Measurements from ENCODE around the gene PRKAG2.

Gene PRKAG2

DNA sequence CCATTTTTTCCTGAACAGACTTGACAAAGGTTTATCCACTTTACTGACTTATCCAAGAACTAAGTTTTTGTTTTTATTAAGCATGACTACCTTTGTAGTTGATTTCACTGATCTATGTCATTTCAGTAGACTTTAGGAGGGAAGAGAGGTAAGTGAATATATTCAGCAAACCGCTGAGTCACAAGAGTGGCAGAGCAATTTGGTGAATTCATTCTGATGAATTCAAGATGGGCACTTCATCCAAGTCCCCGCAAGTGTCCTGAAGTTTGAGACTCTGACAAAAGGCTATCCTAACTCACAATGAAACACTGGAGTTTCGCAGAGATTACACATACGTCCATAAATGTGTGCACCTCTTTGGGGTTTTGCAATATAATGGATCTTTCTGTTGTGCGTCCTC lies 255.0 kb downstream of the PRKAG2 start:
- no peak for DNase-seq (ENCODE audit: low spot score)

DNA sequence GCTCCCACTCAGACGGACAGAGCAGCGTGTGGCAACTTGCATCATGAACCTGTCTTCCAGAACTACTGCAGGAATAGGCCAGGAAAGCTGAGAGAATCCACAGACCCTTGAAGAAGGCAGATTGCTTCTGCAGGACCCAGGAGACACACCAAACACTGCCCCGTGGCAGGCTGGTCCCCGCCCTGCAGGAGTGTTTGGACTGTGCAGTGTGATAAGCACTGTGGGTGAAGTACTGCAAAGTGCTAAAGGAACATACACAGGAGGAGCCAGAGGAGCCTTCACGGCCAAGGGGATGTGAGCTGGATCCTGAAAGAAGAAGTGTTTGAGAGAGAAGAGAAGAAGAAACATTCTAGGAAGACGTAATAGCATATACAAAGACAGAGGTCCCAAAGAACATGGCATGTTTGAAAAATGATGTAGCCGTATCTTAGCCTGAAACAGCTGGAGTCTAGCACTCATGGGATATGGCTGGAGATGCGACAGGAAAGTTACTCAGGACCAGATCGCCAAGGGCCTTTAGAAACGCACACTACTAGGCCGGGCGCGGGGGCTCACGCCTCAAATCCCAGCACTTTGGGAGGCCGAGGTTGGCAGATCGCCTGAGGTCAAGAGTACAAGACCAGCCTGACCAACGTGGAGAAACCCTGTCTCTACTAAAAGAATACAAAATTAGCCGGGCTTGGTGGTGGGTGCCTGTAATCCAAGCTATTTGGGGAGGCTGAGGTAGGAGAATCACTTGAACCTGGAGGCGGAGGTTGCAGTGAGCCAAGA lies 260.3 kb downstream of the PRKAG2 start:
- DNase-seq (ENCODE audit: low spot score): no peak

DNA sequence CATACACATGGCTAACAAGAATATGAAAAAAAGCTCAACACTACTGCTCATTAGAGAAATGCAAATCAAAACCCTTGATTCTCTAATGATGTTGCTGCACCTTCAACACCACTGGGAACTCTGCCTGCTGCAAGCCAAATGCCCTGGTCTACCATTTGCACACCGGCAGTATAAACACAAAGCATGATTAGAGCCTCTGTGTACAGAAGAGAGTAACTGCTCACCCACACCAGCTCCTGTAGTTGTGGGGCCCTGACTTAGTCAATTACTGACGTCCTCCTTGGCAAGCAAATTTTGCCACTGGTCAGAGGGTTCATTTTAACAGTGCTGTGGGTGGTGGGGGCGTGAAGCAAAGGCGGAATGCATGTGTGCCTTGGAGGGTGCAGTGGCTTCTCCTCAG lies 261.1 kb downstream of the PRKAG2 start:
- no peak for DNase-seq (ENCODE audit: low spot score)

DNA sequence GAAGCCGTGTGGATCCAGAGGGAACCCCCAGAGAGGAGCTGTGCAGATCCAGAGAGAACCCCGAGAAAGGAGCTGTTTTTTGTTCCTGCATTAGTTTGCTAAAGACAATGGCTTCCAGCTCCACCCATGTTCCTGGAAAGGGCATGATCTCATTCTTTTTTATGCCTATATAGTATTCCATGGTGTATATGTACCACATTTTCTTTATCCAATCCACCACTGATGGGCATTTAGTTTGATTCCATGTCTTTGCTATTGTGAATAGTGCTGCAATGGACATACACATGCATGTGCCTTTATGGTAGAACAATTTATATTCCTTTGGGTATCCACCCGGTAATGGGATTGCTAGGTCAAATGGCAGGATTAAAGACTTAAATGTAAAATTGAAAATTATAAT lies 261.9 kb downstream of the PRKAG2 start:
- DNase-seq (ENCODE audit: low spot score): no peak

DNA sequence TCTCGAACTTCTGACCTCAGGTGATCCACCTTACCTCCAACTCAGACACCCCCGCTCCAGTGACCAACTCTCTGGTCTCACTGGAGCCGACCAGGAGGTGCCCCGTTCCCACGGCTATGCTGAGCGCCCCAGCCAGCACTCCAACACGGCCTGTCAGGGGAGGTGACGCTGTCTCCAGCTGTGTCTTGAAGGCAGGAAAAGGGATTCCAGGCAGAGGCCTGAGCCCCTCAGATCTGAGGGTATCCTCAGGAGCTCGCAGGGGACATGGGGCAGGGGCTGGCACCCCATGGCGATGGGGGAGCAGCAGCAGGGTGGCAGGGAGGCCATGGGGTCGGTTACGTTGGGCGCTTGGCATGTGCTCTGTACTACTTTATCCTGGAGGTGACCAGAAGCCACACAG lies 262.9 kb downstream of the PRKAG2 start:
- DNase-seq (ENCODE audit: low spot score): no peak

DNA sequence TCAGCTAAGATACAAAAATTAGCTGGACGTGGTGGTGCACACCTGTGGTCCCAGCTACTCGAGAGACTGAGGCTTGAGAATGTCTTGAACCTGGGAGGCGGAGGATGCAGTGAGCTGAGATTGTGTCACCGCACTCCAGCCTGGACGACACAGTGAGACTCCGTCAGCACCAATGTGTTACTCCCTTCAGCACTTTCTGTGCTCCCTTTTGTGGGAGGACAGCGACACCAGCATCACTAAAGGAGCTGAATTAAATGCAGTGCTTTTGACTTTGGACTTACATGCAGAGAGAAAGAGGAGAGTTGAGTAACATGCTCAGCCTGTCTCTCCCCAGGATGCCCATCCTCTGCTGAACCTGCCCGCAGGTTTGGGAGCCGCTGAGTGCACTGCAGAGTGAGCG lies 265.0 kb downstream of the PRKAG2 start:
- no peak for DNase-seq (ENCODE audit: low spot score)

DNA sequence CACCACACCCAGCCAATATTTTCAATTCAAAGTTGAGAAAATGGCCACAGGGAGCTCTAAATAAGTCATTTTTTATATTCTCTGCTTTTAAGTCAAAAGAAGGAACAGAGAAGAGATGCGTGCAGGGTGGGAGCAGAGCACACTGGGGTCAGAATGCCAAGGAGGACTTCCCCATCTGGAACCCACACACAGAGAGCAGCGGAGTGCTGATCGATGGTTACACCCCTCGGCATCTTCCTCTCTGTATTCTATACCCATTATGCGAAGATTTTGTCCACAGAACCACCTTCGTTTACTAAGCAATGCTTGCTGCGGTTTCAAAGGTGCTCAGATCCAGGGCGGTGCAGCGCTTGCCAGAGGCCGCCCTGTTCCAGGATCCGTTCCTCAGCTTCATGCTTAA lies 265.9 kb downstream of the PRKAG2 start:
- DNase-seq (ENCODE audit: low spot score): no peak

DNA sequence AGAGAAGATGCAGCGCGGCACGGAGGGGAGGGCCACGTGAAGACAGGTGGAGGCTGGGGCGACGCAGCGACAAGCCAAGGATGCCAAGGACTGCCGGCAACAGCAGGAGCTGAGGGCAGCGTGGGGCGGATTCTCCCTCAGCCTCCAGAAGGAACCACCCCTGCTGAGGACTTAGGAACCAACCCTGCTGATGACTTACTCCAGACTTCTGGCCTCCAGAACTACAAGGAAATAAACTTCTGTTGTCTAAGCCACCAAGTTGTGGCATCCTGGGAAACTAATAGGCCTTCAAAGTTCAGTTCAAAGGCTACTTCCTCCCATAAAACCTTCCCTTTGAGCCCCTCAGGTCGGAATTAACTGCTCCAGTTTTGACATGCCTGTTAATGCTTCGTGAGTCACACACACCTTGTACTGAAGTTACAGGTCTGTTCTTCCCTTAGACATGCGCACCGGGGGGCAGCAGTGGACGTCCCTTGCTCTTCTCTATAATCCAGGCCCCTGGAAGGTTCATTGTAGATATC lies 268.8 kb downstream of the PRKAG2 start:
- DNase-seq (ENCODE audit: low spot score): no peak

DNA sequence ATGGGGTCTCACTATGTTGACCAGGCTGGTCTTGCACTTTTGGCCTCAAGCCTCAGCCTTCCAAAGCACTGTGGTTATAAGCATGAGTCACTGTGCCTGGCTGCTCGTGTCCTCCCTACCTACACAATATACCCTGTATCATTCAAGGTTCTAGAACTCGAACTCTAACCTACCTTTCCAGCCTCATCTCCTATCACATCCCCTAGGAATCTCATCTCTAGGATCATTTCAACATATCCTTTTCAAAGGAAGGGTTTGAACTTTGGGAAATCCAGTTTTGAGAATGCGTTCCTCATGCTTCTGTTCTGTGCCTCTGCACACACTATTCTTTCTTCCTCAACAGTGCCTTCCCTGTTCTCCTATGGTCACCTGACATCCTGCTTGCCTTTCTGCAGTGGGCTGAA lies 269.4 kb downstream of the PRKAG2 start:
- no peak for DNase-seq (ENCODE audit: low spot score)

DNA sequence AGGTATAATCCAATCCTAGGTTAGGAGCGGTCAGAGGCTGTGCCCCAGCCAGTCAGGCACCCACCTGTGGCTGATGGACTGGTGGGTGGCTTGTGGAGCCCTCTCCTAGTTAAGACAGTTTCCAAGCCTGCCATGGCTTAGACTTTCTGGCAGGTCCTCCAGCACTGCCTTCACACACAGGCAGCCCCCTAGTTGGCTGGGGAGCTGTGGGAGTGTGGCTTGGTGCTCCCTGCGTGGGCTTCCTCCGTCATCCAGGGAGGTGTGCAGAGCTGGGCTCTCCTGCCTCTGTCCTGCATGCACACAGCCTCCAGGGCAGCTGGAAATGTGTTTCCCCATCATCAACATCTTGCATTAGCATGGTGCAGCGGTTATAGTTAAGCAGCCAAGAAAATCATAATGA lies 273.0 kb downstream of the PRKAG2 start:
- DNase-seq (ENCODE audit: low spot score): no peak

DNA sequence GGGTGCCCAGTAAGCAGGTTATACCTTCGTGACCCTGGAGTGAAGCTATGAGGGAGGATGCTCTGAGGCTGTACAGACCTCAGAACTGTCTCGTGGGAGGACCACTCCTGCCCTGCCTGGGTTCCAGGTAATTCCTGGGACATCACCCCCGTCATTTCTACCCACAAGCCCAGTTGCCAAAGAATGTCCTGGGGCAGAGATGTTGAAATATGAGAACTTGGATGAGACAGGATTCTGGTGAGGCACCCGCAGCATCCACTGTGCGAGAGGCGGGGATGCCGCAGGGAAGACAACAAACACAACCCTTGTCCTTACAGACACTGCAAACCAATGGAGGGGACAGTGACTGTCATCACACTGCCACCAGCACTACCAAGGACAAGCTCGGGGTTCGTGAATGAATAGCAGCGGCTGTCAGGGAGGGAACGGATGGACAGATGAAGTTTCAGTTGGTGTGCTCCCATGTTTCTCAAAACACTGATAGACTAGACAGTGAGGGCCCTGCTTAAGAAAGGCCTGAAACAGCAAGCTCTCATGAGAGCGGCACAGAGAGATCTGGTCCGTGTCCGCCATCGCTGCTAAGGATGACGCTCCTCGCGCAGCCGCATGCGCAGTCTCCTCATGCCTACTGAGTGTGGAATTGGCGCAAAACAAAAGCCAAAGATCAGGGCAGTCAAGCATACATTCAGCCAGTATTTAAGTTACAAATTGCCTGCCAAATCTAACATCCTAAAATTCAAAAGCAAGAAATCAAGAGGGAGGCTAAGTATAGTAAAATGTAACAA lies 275.2 kb downstream of the PRKAG2 start:
- no peak for DNase-seq (ENCODE audit: low spot score)

DNA sequence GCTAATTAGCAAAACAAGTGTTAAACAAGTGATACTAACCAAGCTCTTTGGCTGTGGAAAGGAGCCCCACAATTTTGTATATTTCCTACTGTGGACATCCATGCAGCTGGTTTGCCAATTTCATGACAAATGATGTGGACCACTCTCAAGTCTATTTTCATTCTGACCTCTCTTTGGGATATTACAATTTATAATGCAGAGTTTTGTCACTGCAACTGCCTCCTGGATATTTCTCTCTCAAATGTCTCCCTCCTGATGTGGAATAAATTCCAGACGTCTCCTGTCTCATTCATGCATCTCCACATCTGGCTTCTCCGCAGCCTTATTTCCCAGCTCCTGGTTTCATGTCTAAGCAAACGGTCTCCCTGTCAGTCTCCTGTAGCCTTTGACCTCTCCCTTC lies 276.6 kb downstream of the PRKAG2 start:
- no peak for DNase-seq (ENCODE audit: low spot score)

DNA sequence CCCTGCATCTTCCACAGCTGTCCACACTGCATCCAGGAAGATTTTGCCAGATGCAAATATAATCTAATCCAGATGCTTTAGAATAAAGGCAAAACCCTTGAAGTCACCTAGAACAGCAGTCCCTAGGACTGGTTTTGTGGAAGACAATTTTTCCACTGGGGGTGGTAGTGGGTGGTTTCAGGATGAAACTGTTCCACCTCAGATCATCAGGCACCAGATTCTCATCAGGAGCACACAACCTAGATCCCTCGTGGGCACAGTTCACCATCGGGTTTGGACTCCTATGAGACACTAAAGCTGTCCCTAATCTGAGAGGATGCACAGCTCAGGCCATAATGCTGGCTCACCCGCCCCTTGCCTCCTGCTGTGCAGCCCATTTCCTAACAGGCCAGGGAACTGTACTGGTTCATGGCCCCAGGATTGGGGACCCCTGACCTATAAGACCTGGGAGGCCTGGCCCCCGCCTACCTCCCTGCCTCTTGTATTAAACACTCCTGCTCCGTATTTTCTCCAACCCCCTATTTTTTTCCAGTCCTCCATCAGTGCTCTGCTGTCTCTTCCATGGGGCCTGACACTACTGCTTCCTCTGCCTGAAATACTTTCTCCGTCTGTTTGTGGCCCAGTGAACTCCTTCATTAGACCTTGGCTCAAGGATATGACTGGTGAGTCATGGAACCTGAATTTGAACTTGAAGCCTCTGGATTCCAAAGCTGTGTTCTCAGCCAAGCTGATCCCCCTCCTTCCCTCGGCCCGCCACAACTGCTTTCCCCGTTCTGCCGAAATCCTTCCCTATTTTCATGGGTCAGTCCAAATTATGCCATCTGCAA lies 277.3 kb downstream of the PRKAG2 start:
- peak; percentile 95 for DNase-seq (ENCODE audit: low spot score)

DNA sequence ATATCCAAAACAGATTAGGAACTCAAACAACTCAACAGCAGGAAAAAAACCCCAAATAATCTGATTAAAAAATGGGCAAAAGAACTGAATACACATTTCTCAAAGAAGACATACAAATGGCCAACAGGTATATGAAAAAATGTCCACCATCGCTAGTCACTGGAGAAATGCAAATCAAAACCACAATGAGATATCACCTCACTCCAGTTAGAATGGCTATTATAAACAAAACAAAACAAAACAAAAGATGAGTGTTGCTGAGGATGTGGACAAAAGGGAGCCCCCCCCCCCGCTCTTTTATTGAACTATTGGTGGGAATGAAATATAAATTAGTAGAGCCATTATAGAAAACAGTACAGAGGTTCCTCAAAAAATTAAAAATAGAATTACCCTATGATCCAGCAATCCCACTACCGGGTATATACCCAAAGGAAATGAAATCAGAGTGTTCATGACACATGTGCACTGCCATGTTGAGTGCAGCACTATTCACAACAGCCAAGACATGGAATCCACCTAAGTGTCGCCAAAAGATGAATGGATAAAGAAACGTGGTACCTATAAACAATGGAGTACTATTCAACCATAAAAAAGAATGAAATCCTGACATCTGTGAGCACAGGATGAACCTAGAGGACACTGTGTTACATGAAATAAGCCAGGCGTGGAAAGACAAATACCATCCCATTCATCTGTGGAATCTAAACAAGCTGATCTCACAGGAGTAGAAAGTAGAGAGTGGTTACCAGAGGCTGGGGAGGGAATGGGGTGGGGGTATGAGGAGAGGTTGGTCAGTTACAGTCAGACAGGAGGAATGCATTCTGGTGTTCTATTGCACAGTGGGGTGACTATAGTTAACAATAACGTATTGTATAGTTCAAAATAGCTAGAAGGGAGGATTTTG lies 279.1 kb downstream of the PRKAG2 start:
- DNase-seq (ENCODE audit: low spot score): peak; percentile 74

DNA sequence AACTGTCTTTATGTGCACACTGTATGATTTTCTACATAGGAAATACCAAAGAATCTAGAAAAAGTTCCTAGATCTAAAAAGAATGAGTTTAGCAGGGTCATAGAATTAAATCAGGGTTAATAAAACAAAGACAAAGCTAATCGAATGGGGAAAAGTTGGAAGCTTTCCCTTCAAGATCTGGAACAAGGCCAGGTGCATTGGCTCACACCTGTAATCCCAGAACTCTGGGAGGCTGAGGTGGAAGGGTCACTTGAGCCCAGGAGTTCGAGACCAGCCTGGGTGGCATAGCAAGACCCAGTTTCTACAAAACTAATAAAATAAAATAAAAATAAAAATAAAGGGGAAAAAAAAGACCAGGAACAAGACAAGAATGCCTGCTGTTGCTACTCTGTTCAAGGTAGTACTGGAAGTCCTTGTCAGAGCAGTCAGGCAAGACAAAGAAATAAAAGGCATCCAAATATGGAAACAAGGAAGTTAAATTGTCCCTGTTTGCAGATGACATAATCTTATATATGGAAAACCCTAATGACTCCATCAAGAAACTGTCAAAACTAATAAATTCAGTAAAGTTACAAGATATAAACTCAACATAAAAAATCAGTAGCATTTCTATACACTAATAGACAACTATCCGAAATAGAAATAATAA lies 281.1 kb downstream of the PRKAG2 start:
- DNase-seq (ENCODE audit: low spot score): no peak

DNA sequence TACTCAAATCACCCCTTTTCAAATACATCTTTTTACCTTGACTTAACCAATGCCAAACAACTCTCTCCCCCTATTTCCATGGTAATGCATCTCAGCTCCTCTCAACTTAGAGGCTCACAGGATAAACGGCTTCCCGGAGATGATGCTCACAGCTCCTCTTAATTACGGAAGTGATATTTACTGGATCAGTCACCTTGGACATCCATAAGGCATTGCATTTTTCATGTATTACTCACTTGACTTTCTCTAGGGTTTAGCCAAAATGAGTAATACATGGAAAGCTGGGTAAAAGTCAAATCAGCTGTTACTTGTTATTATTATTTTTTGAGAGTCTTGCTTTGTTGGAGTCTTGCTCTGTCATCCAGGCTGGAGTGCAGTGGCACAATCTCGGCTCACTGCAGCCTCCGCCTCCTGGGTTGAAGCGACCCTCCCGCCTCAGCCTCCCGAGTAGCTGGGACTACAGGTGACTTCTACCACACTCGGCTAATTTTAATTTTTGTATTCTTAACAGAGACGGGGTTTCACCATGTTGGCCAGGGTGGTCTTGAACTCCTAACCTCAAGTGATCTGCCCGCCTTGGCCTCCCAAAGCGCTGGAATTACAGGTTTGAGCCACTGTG lies 283.9 kb downstream of the PRKAG2 start:
- DNase-seq (ENCODE audit: low spot score): peak; percentile 90

DNA sequence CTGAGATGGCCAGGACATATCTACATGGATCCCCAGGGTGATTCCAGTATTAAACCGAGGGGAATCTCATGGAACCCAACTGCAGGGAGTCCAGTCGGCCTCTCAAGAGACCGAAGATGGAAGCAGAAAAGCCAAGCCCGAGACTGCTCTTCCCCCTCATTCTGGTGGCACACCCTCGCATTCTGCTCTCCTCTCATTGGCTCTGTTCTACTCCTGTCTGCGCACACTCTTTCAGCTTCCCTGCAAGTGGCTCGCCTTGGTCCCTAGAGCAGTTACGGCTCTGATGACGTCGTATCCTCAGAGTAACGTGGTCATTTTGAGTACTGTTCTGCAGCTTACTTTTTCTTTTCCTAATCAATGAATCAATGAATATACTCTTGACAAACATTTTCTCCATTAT lies 284.6 kb downstream of the PRKAG2 start:
- no peak for DNase-seq (ENCODE audit: low spot score)

DNA sequence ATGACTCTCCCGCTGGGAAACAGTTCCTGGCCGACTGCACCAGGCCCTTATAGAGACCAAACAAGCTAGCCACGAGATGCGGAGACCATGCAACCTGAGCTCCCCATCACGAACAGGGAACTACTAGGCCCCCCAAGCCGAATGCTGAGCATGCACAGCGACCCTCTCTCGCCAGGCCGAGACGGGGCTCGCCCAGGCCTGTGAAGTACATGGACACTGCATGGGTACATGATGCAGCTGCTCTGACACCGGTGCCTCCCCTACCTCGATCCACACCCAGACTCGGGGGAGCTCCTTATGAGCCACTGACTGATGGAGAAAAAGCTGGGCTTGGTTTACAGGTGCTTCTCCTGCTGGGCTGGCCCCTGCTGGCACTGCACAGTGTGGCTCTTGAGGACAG lies 285.0 kb downstream of the PRKAG2 start:
- DNase-seq (ENCODE audit: low spot score): no peak

DNA sequence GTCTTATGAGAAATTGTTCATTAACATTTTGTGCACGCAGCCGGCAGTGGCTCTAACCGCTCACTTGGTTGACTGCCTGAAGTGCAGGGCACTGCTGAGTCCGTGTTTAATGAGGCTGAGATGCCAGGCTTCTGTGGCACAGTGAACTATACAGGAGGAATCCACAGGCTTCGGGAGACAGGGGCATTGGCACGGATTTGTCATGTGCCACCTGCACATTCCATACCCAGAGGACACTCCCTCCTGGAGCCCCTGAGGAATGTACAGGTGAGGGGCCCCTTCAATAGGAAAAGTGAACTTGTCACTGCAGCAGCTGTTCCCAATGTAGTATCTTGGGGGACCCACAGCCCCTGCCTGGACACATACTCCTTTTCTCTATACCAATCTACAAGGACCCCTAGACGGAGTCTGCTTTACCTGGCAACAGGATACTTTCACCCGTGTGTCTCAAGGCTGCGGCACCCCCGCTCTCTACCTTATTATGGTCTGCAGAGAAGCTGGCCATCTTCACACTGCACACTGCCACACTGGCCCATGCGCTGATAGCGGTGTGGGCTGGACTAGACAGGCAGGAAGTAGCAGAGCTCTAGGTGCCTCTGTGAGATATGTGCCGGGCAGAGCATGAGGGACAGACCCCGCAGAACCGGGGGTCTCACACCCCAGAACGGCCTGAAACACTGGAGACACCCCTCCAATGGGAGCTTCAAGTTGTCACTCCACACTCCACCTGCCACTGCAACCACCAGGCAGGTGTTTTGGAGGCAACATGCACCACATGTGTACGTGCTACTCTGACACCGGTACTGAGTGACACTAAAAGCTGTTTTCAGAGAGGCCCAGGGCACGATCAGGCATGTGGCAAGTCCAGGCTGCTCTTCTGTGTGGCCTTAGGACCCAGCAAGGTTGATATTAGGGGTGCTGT lies 285.8 kb downstream of the PRKAG2 start:
- no peak for DNase-seq (ENCODE audit: low spot score)
